HCT116 (cell line): Measurements from ENCODE around the gene DDOST. TPM values are rescaled to one million over a fixed set of nuclear protein-coding genes. Genes with fewer than 3 reads are reported as not detected.
A peak's percentile ranks its signal among the peaks of the same experiment; 100 is the strongest.

ENCODE experiments used
- ATAC-seq: fragments of 200-7000 bp; cut with Tn5 transposase; 2 replicates; pipeline ENCODE4 v1.9.1; 2020; ENCODE audit warnings: mild to moderate bottlenecking, moderate library complexity
- BruUV-seq: library from RNA; stranded (reverse); fragments of 400-500 nt; replicated peaks from 2 replicates; lab custom pipeline; 2021; lab: Mats Ljungman, UMichigan
- CTCF ChIA-PET: fragments of 300-600 bp; sonication (Branson Sonifier 250); formaldehyde crosslinking; loops from one replicate; lab custom pipeline; 2021; ENCODE audit warnings: antibody characterized with exemption; lab: Charles Lee
- POLR2A ChIA-PET: fragments of 300-600, 350-600 bp; sonication (Branson Sonifier 250); formaldehyde crosslinking; loops from one replicate; lab custom pipeline; 2021; ENCODE audit warnings: antibody characterized with exemption; lab: Charles Lee
- RAD21 ChIA-PET, 2 experiments: fragments of 300-600 bp; sonication (Branson Sonifier 250); formaldehyde crosslinking; loops; one replicate each; lab custom pipeline; 2023; ENCODE audit warnings: low total read pairs in 2 of 2; ENCODE audit not compliant: uncharacterized antibody in 2 of 2, unreplicated experiment in 2 of 2, low non-redundant PET in 1 of 2; lab: Charles Lee
- DNase-seq: peaks from one replicate; pipeline ENCODE4 v3.0.0-alpha.2; 2010; ENCODE audit warnings: low read depth, low spot score
- H2AFZ ChIP-seq: fragments of 200-600 bp; shearing (Covaris generic), sonication (generic); 2 replicates; pipeline ENCODE4 v1.6.1; 2017; ENCODE audit warnings: low read depth, mixed run types, mixed read lengths, antibody characterized with exemption, low read length; ENCODE audit not compliant: poor library complexity, severe bottlenecking
- H3K27ac ChIP-seq: 2 replicates; pipeline ENCODE4 v1.5.1; 2012; ENCODE audit warnings: low read depth, low read length
- H3K27me3 ChIP-seq: fragments of 200-600 bp; sonication (generic); 2 replicates; pipeline ENCODE4 v1.6.1; 2016; ENCODE audit warnings: mixed run types, low read length, mixed read lengths; ENCODE audit not compliant: insufficient read depth
- H3K36me3 ChIP-seq, 2 experiments: fragments of 200-500 bp in 1 of 2; fragments of 200-600 bp in 1 of 2; sonication (Bioruptor generic) in 1 of 2; sonication (generic) in 1 of 2; 2 replicates each; pipeline versions ENCODE4 v1.5.1 to v1.6.1; 2014 to 2016; ENCODE audit warnings: low read length in 2 of 2, inconsistent platforms in 1 of 2, mixed read lengths in 1 of 2, mixed run types in 1 of 2; ENCODE audit not compliant: insufficient read depth in 2 of 2, control insufficient read depth in 1 of 2
- H3K4me1 ChIP-seq, 2 experiments: fragments of 200-600 bp in 1 of 2; sonication (generic) in 1 of 2; 2 replicates each; pipeline versions ENCODE4 v1.5.1 to v1.6.1; 2012 to 2017; ENCODE audit warnings: low read length in 2 of 2, inconsistent platforms in 1 of 2, mild to moderate bottlenecking in 1 of 2, mixed read lengths in 1 of 2, mixed run types in 1 of 2, moderate library complexity in 1 of 2; ENCODE audit not compliant: insufficient read depth in 2 of 2, control insufficient read depth in 1 of 2
- H3K4me2 ChIP-seq: fragments of 200-600 bp; sonication (generic); 2 replicates; pipeline ENCODE4 v1.6.1; 2017; ENCODE audit warnings: mixed run types, low read length, mixed read lengths
- H3K4me3 ChIP-seq, 2 experiments: fragments of 200-600 bp in 1 of 2; sonication (generic) in 1 of 2; replicated peaks in 1 of 2; 2 replicates each; pipeline ENCODE4 v1.5.1; 2011 to 2016; ENCODE audit warnings: low read length in 2 of 2, control low read depth in 1 of 2, low read depth in 1 of 2, mild to moderate bottlenecking in 1 of 2, mixed read lengths in 1 of 2, mixed run types in 1 of 2
- H3K79me2 ChIP-seq: fragments of 200-600 bp; sonication (generic); 2 replicates; pipeline ENCODE4 v1.6.1; 2017; ENCODE audit warnings: mild to moderate bottlenecking, mixed run types, low read length, moderate library complexity, mixed read lengths; ENCODE audit not compliant: insufficient read depth
- H3K9ac ChIP-seq: fragments of 200-600 bp; sonication (generic); 2 replicates; pipeline ENCODE4 v1.6.1; 2016; ENCODE audit warnings: low read length, mixed read lengths
- H3K9me2 ChIP-seq: fragments of 200-600 bp; sonication (generic), shearing (Covaris generic); 2 replicates; pipeline ENCODE4 v1.6.1; 2017; ENCODE audit warnings: mixed run types, mild to moderate bottlenecking, moderate library complexity; ENCODE audit not compliant: insufficient read depth
- H3K9me3 ChIP-seq, 2 experiments: fragments of 200-500 bp in 1 of 2; fragments of 200-600 bp in 1 of 2; sonication (Bioruptor generic) in 1 of 2; sonication (generic) in 1 of 2; 2 replicates each; pipeline ENCODE4 v1.6.1; 2014 to 2017; ENCODE audit warnings: low read length in 2 of 2, mixed read lengths in 2 of 2, inconsistent platforms in 1 of 2, low read depth in 1 of 2, mild to moderate bottlenecking in 1 of 2, mixed run types in 1 of 2, moderate library complexity in 1 of 2; ENCODE audit not compliant: control insufficient read depth in 1 of 2, insufficient read depth in 1 of 2
- H4K20me1 ChIP-seq: fragments of 200-600 bp; sonication (generic), shearing (Covaris generic); 2 replicates; pipeline ENCODE4 v1.6.1; 2017; ENCODE audit warnings: mixed run types, mild to moderate bottlenecking, moderate library complexity; ENCODE audit not compliant: insufficient read depth
- CBX3 ChIP-seq: IDR thresholded peaks from 2 replicates; pipeline ENCODE4 v1.6.1; 2012; ENCODE audit warnings: low read depth
- EGR1 ChIP-seq: IDR thresholded peaks from 2 replicates; pipeline ENCODE4 v1.6.1; 2012; ENCODE audit warnings: low read depth
- ELF1 ChIP-seq: IDR thresholded peaks from 2 replicates; pipeline ENCODE4 v1.6.1; 2012; ENCODE audit warnings: low read depth, borderline replicate concordance
- EZH2phosphoT487 ChIP-seq: fragments of 200-600 bp; IDR thresholded peaks from 2 replicates; pipeline ENCODE4 v1.6.1; 2018; ENCODE audit warnings: antibody characterized with exemption, borderline replicate concordance
- FOSL1 ChIP-seq: IDR thresholded peaks from 2 replicates; pipeline ENCODE4 v1.6.1; 2012; ENCODE audit warnings: low read depth
- JUND ChIP-seq: IDR thresholded peaks from 2 replicates; pipeline ENCODE4 v1.6.1; 2012
- POLR2AphosphoS5 ChIP-seq: IDR thresholded peaks from 2 replicates; pipeline ENCODE4 v1.6.1; 2011; ENCODE audit warnings: mild to moderate bottlenecking, low read depth, low read length, moderate library complexity
- RAD21 ChIP-seq: IDR thresholded peaks from 2 replicates; pipeline ENCODE4 v1.6.1; 2012; ENCODE audit warnings: low read depth, mild to moderate bottlenecking
- SIN3A ChIP-seq: IDR thresholded peaks from 2 replicates; pipeline ENCODE4 v1.6.1; 2012; ENCODE audit warnings: low read depth
- SP1 ChIP-seq: IDR thresholded peaks from 2 replicates; pipeline ENCODE4 v1.6.1; 2012; ENCODE audit warnings: low read depth
- TCF7L2 ChIP-seq: IDR thresholded peaks from 2 replicates; pipeline ENCODE4 v1.7.0; 2011; ENCODE audit warnings: borderline replicate concordance, inconsistent platforms; ENCODE audit not compliant: insufficient read depth, insufficient read length; ENCODE audit errors: extremely low read depth
- ZFX ChIP-seq: fragments of 450-650 bp; IDR thresholded peaks from 2 replicates; pipeline ENCODE4 v1.6.1; 2017
- intact Hi-C: fragments of 100-400 bp; cut with micrococcal nuclease; formaldehyde crosslinking; loops from 2 replicates; pipeline ENCODE4 v1.10.0; 2022
- total RNA-seq: library from RNA; stranded (reverse); gene quantifications from one replicate; pipeline ENCODE4 v1.2.1, GENCODE V29; 2021; ENCODE audit not compliant: unreplicated experiment
- TF ChIP-seq, protein P1 (sequence below): IDR thresholded peaks from 2 replicates; pipeline ENCODE4 v1.6.1; 2012
- TF ChIP-seq, protein P2 (sequence below), 3 experiments: fragments of 200-600 bp in 1 of 3; sonication (generic) in 1 of 3; IDR thresholded peaks in 2 of 3; conservative IDR thresholded peaks in 1 of 3; 2 replicates each; pipeline ENCODE4 v1.5.1; 2012 to 2017; ENCODE audit warnings: low read depth in 2 of 3, low read length in 2 of 3, antibody characterized with exemption in 1 of 3, borderline replicate concordance in 1 of 3, control low read depth in 1 of 3, mild to moderate bottlenecking in 1 of 3, mixed read lengths in 1 of 3, mixed run types in 1 of 3, moderate library complexity in 1 of 3; ENCODE audit not compliant: insufficient read depth in 1 of 3
- TF ChIP-seq, protein P3 (sequence below): IDR thresholded peaks from 2 replicates; pipeline ENCODE4 v1.6.1; 2011; ENCODE audit warnings: mild to moderate bottlenecking, low read length, moderate library complexity; ENCODE audit not compliant: insufficient replicate concordance; ENCODE audit errors: extremely low read depth

Gene DDOST
- total RNA-seq, 1 experiment from 2014 or later, result 387 TPM

DNA sequence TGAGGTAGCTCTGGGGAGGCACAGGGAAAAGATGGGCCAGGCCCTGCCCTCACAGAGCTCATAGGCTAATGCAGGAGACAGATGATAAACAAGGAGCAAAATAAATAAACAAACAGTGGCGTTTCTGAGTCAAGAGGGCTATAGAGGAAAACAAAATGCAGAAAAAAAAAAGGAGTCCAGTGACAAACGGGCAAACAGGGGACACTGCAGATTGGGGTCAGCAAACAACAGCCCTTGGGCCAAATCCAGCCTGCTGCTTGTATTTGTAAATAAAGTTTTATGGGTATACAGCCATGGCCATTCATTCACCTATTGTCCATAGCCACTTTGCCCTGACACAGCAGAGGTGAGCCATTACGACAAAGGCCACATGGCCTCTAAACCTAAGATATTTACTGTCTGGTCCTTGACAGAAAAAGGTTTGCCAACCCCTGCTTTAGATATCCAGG lies 47.0 kb downstream of the DDOST start:
- POLR2A ChIA-PET, result interaction anchor here (1.0 to 1.3 kb wide), 2 partner anchors 20 to 39 kb away, joined by 5 read pairs; no protein-coding TSS in a partner anchor
- CTCF ChIA-PET, result interaction anchor here (1.1 to 2.1 kb wide), 4 partner anchors 18 to 39 kb away, joined by 6 to 10 read pairs (median 6); partner anchors contain the start of gene CDA
- H4K20me1 ChIP-seq, result no peaks in the 10 kb centered on the region
- H3K27me3 ChIP-seq, result no peaks in the 10 kb centered on the region
- no peak overlapping the region for H3K4me3 ChIP-seq
- TF ChIP-seq CBX3 (peak; percentile 9), SIN3A (no peak), FOSL1 (no peak), ELF1 (no peak), ZFX (no peak; the same call in 1 of the 2 replicates), JUND (no peak), POLR2AphosphoS5 (no peak), SP1 (no peak), TCF7L2 (no peak), EGR1 (peak; percentile 25; the same call in 1 of the 2 replicates), EZH2phosphoT487 (no peak), RAD21 (no peak)
- TF ChIP-seq, protein P1, sequence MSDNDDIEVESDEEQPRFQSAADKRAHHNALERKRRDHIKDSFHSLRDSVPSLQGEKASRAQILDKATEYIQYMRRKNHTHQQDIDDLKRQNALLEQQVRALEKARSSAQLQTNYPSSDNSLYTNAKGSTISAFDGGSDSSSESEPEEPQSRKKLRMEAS, result no peak
- TF ChIP-seq, protein P2, sequence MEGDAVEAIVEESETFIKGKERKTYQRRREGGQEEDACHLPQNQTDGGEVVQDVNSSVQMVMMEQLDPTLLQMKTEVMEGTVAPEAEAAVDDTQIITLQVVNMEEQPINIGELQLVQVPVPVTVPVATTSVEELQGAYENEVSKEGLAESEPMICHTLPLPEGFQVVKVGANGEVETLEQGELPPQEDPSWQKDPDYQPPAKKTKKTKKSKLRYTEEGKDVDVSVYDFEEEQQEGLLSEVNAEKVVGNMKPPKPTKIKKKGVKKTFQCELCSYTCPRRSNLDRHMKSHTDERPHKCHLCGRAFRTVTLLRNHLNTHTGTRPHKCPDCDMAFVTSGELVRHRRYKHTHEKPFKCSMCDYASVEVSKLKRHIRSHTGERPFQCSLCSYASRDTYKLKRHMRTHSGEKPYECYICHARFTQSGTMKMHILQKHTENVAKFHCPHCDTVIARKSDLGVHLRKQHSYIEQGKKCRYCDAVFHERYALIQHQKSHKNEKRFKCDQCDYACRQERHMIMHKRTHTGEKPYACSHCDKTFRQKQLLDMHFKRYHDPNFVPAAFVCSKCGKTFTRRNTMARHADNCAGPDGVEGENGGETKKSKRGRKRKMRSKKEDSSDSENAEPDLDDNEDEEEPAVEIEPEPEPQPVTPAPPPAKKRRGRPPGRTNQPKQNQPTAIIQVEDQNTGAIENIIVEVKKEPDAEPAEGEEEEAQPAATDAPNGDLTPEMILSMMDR (IDR thresholded peaks at IDR 0.05 in 2 of 3, conservative IDR thresholded peaks at IDR 0.05 in 1 of 3; ENCODE audit: borderline replicate concordance in 1 of 3, insufficient read depth in 1 of 3, low read depth in 2 of 3, low read length in 2 of 3), result no peak
- TF ChIP-seq, protein P3, sequence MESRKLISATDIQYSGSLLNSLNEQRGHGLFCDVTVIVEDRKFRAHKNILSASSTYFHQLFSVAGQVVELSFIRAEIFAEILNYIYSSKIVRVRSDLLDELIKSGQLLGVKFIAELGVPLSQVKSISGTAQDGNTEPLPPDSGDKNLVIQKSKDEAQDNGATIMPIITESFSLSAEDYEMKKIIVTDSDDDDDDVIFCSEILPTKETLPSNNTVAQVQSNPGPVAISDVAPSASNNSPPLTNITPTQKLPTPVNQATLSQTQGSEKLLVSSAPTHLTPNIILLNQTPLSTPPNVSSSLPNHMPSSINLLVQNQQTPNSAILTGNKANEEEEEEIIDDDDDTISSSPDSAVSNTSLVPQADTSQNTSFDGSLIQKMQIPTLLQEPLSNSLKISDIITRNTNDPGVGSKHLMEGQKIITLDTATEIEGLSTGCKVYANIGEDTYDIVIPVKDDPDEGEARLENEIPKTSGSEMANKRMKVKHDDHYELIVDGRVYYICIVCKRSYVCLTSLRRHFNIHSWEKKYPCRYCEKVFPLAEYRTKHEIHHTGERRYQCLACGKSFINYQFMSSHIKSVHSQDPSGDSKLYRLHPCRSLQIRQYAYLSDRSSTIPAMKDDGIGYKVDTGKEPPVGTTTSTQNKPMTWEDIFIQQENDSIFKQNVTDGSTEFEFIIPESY, result no peak
- no peaks in the 10 kb centered on the region; a peak in 1 of 4 replicates for H3K36me3 ChIP-seq
- peak overlapping the region; percentile 94 for H3K27ac ChIP-seq
- BruUV-seq, result no TSS peak
- ATAC-seq (peak; percentile 6; the same call in 1 of the 2 replicates), DNase-seq (no peak)
- no peaks in the 10 kb centered on the region for H3K9me3 ChIP-seq
- no peaks in the 10 kb centered on the region for H3K79me2 ChIP-seq
- H3K9ac ChIP-seq, result peak overlapping the region; percentile 70
- intact Hi-C loops, result loop anchor here (5.0 kb wide), 1 partner anchor 37 kb away; no protein-coding TSS in a partner anchor
- RAD21 ChIA-PET, result interaction anchor here (1.6 kb wide), 2 partner anchors 20 to 39 kb away, joined by 4 to 6 read pairs; no protein-coding TSS in a partner anchor
- H3K4me2 ChIP-seq, result peak overlapping the region; percentile 65
- no peak overlapping the region for H2AFZ ChIP-seq
- peaks cover 34 to 45% of the 10 kb centered on the region in 2 experiments for H3K4me1 ChIP-seq
- H3K9me2 ChIP-seq, result no peaks in the 10 kb centered on the region
